Endothelial cell of umbilical vein (primary cell): ENCODE measurements around the gene TFDP2. TPM values are rescaled to one million over a fixed set of nuclear protein-coding genes. Genes with fewer than 3 reads are reported as not detected.

Source experiments
- BruUV-seq: library from RNA; stranded (reverse); fragments of 400-500 nt; replicated peaks from 2 replicates; lab custom pipeline; 2021; lab: Mats Ljungman, UMichigan
- CTCF ChIA-PET: fragments of 300-600, 350-600 bp; sonication (Branson Sonifier 250); formaldehyde crosslinking; loops from one replicate; lab custom pipeline; 2021; ENCODE audit warnings: antibody characterized with exemption, inconsistent platforms; lab: Charles Lee
- POLR2A ChIA-PET: fragments of 300-600, 350-600 bp; sonication (Branson Sonifier 250); formaldehyde crosslinking; loops from one replicate; lab custom pipeline; 2021; ENCODE audit warnings: antibody characterized with exemption, inconsistent platforms; lab: Charles Lee
- DNase-seq: peaks from one replicate; pipeline ENCODE4 v3.0.0-alpha.2; 2011; ENCODE audit warnings: low read depth, low spot score
- FAIRE-seq: peaks from 2 replicates; lab custom pipeline; 2011; peaks lifted over from hg19 to GRCh38; lab: Jason Lieb, UNC
- H2AFZ ChIP-seq: 2 replicates; pipeline ENCODE4 v1.6.0; 2012; ENCODE audit warnings: low read depth, low read length, control low read depth, inconsistent platforms
- H3K27ac ChIP-seq: 2 replicates; pipeline ENCODE4 v1.5.1; 2011; ENCODE audit warnings: low read depth, mild to moderate bottlenecking, control low read depth, low read length, moderate library complexity; ENCODE audit not compliant: insufficient read depth
- H3K27me3 ChIP-seq, 2 experiments: 2 replicates each; pipeline versions ENCODE4 v1.6.0 to v1.6.1; 2011; ENCODE audit warnings: low read length in 2 of 2, mixed read lengths in 1 of 2; ENCODE audit not compliant: control insufficient read depth in 2 of 2, insufficient read depth in 2 of 2
- H3K36me3 ChIP-seq, 2 experiments: 2 replicates in 1 of 2; 3 replicates in 1 of 2; pipeline ENCODE4 v1.5.1; 2011; ENCODE audit warnings: low read length in 2 of 2, mild to moderate bottlenecking in 1 of 2, moderate library complexity in 1 of 2; ENCODE audit not compliant: control insufficient read depth in 2 of 2, insufficient read depth in 2 of 2; ENCODE audit errors: extremely low read depth in 1 of 2
- H3K4me1 ChIP-seq: 3 replicates; pipeline ENCODE4 v1.5.1; 2011; ENCODE audit warnings: mild to moderate bottlenecking, low read length; ENCODE audit not compliant: control insufficient read depth, insufficient read depth; ENCODE audit errors: extremely low read depth
- H3K4me2 ChIP-seq: 2 replicates; pipeline ENCODE4 v1.6.1; 2011; ENCODE audit warnings: low read length, control low read depth, mixed read lengths; ENCODE audit not compliant: insufficient read depth
- H3K4me3 ChIP-seq, 3 experiments: fragments of 200-600 bp in 1 of 3; sonication (generic), shearing (Covaris generic) in 1 of 3; replicated peaks in 1 of 3; 2 replicates each; pipeline ENCODE4 v1.5.1; 2011 to 2016; ENCODE audit warnings: control low read depth in 3 of 3, low read length in 3 of 3, mild to moderate bottlenecking in 2 of 3, inconsistent platforms in 1 of 3, low read depth in 1 of 3, moderate library complexity in 1 of 3; ENCODE audit not compliant: insufficient read depth in 1 of 3
- H3K79me2 ChIP-seq: 2 replicates; pipeline ENCODE4 v1.6.0; 2012; ENCODE audit warnings: low read length, inconsistent platforms; ENCODE audit not compliant: control insufficient read depth, insufficient read depth
- H3K9ac ChIP-seq: replicated peaks from 2 replicates; pipeline ENCODE3; 2011; ENCODE audit warnings: low read length, control low read depth; ENCODE audit not compliant: insufficient read depth; ENCODE audit errors: extremely low read depth
- H3K9me1 ChIP-seq: replicated peaks from 3 replicates; pipeline ENCODE4 v1.6.0; 2011; ENCODE audit warnings: mild to moderate bottlenecking, low read length; ENCODE audit not compliant: control insufficient read depth, insufficient read depth; ENCODE audit errors: extremely low read depth
- H3K9me3 ChIP-seq: replicated peaks from 2 replicates; pipeline ENCODE4 v1.5.1; 2012; ENCODE audit warnings: low read length, inconsistent platforms; ENCODE audit not compliant: control insufficient read depth, insufficient read depth
- H4K20me1 ChIP-seq: replicated peaks from 2 replicates; pipeline ENCODE3; 2011; ENCODE audit warnings: mild to moderate bottlenecking, low read length; ENCODE audit not compliant: control insufficient read depth, insufficient read depth; ENCODE audit errors: extremely low read depth
- EZH2 ChIP-seq: IDR thresholded peaks from 2 replicates; pipeline ENCODE4 v1.6.1; 2012; ENCODE audit warnings: borderline replicate concordance, low read depth, mild to moderate bottlenecking, moderate library complexity, low read length, inconsistent platforms; ENCODE audit not compliant: severe bottlenecking
- FOS ChIP-seq: IDR thresholded peaks from 2 replicates; pipeline ENCODE4 v1.6.1; 2011; ENCODE audit warnings: mild to moderate bottlenecking, low read length, moderate library complexity, borderline replicate concordance; ENCODE audit not compliant: insufficient read depth
- GATA2 ChIP-seq: IDR thresholded peaks from 2 replicates; pipeline ENCODE4 v1.7.0; 2011; ENCODE audit warnings: low read depth, mild to moderate bottlenecking, moderate library complexity, mixed read lengths, low read length; ENCODE audit not compliant: insufficient read length, insufficient read depth
- JUN ChIP-seq: IDR thresholded peaks from 2 replicates; pipeline ENCODE4 v1.6.1; 2011; ENCODE audit warnings: borderline replicate concordance, low read depth; ENCODE audit not compliant: insufficient read length, insufficient read depth
- MAX ChIP-seq: IDR thresholded peaks from 2 replicates; pipeline ENCODE4 v1.6.1; 2011; ENCODE audit not compliant: insufficient read depth, insufficient read length
- MYC ChIP-seq: IDR thresholded peaks from one replicate; pipeline ENCODE4 v1.6.1; 2011; ENCODE audit warnings: mild to moderate bottlenecking, low read depth, low read length
- POLR2A ChIP-seq: IDR thresholded peaks from 2 replicates; pipeline ENCODE4 v1.6.1; 2012; ENCODE audit warnings: low read depth, mild to moderate bottlenecking, control low read depth, low read length
- POLR2AphosphoS5 ChIP-seq: IDR thresholded peaks from 2 replicates; pipeline ENCODE4 v1.6.1; 2012; ENCODE audit warnings: low read depth, mild to moderate bottlenecking, control low read depth, low read length, moderate library complexity; ENCODE audit not compliant: insufficient read depth
- dilution Hi-C: fragments of 300-500 bp; cut with MboI; formaldehyde crosslinking; loops from one replicate; pipeline ENCODE4 v1.15.0; 2019; ENCODE audit warnings: low sequenced_read_pairs; ENCODE audit not compliant: extremely low pct_ligation_motif_present
- intact Hi-C: fragments of 100-400 bp; cut with micrococcal nuclease; formaldehyde crosslinking; loops from one replicate; pipeline ENCODE4 v1.10.0; 2022
- polyA plus RNA-seq, 4 experiments: library from polyadenylated mRNA; depleted of rRNA in 3 of 4; stranded (reverse) in 3 of 4; unstranded in 1 of 4; fragments of >200 nt; gene quantifications; 2 replicates each; pipeline versions ENCODE4 v1.2.1 to v1.2.3, GENCODE V29; 2011 to 2012; ENCODE audit warnings: missing spikeins in 1 of 4
- total RNA-seq: library from RNA; stranded (reverse); gene quantifications from 2 replicates; pipeline ENCODE4 v1.2.3, GENCODE V29; 2021
- TF ChIP-seq, protein P1 (sequence below), 2 donors: IDR thresholded peaks; 1 replicate in 1 of 2; 2 replicates in 1 of 2; pipeline ENCODE4 v1.5.1; 2011; ENCODE audit warnings: low read length in 2 of 2, mild to moderate bottlenecking in 2 of 2, moderate library complexity in 2 of 2, control low read depth in 1 of 2, inconsistent platforms in 1 of 2, low read depth in 1 of 2; ENCODE audit not compliant: insufficient read depth in 1 of 2; ENCODE audit errors: extremely low read depth in 1 of 2

Gene TFDP2
- total and polyA plus RNA-seq, 2 donors (not counting 3 experiments of a cell fraction or from before 2014, with no cell fraction given) = 8.5 to 21.5 TPM

- dilution Hi-C loops = no loop called here
- H4K20me1 ChIP-seq = no peaks in the 10 kb centered on the region
- H3K36me3 ChIP-seq = no peaks in the 10 kb centered on the region
- no peaks in the 10 kb centered on the region for H3K9me3 ChIP-seq
- no TSS peak for BruUV-seq
- H3K79me2 ChIP-seq = no peaks in the 10 kb centered on the region
- no peak overlapping the region for H3K4me2 ChIP-seq
- no peak overlapping the region for H3K27ac ChIP-seq
- intact Hi-C loops = no loop called here
- no peaks in the 10 kb centered on the region for H3K4me1 ChIP-seq
- H3K9me1 ChIP-seq = no peaks in the 10 kb centered on the region
- ChIA-PET CTCF (no interaction called here), POLR2A (no interaction called here)
- no peaks in the 10 kb centered on the region for H3K27me3 ChIP-seq
- TF ChIP-seq JUN (no peak), GATA2 (no peak), POLR2AphosphoS5 (no peak), POLR2A (no peak), FOS (no peak), EZH2 (no peak), MAX (no peak), MYC (no peak)
- TF ChIP-seq, protein P1, sequence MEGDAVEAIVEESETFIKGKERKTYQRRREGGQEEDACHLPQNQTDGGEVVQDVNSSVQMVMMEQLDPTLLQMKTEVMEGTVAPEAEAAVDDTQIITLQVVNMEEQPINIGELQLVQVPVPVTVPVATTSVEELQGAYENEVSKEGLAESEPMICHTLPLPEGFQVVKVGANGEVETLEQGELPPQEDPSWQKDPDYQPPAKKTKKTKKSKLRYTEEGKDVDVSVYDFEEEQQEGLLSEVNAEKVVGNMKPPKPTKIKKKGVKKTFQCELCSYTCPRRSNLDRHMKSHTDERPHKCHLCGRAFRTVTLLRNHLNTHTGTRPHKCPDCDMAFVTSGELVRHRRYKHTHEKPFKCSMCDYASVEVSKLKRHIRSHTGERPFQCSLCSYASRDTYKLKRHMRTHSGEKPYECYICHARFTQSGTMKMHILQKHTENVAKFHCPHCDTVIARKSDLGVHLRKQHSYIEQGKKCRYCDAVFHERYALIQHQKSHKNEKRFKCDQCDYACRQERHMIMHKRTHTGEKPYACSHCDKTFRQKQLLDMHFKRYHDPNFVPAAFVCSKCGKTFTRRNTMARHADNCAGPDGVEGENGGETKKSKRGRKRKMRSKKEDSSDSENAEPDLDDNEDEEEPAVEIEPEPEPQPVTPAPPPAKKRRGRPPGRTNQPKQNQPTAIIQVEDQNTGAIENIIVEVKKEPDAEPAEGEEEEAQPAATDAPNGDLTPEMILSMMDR (IDR thresholded peaks at IDR 0.05; ENCODE audit: extremely low read depth in 1 of 2, insufficient read depth in 1 of 2, low read depth in 1 of 2, low read length in 2 of 2) = no peak
- no peak overlapping the region for H2AFZ ChIP-seq
- DNase-seq (no peak), FAIRE-seq (no peak)
- H3K9ac ChIP-seq = no peak overlapping the region
- H3K4me3 ChIP-seq = no peak overlapping the region
Measured at GRCh38 chr3:142009029-142009428, 140.3 kb downstream of the TFDP2 start.
